Measurements from ENCODE around the gene SCG5. TPM values are rescaled to one million over a fixed set of nuclear protein-coding genes. Genes with fewer than 3 reads are reported as not detected.

Gene SCG5
- total RNA-seq, 1 experiment from 2014 or later, result 7.4 TPM

- H3K36me3 Mint-ChIP-seq (ENCODE audit: insufficient read depth, unreplicated experiment), result no peaks in the 10 kb centered on the region
- no peak for TF ChIP-seq CTCF (IDR thresholded peaks at IDR 0.05; ENCODE audit: unreplicated experiment)
- H3K27me3 Mint-ChIP-seq (ENCODE audit: insufficient read depth, unreplicated experiment), result no peaks in the 10 kb centered on the region
- H3K27ac Mint-ChIP-seq (ENCODE audit: low read depth, unreplicated experiment), result no peak overlapping the region
- intact Hi-C loops (cut with micrococcal nuclease), result no loop called here
- H3K4me3 Mint-ChIP-seq (ENCODE audit: unreplicated experiment), result no peak overlapping the region
- no peaks in the 10 kb centered on the region for H3K9me3 Mint-ChIP-seq (ENCODE audit: unreplicated experiment)
- ChIA-PET POLR2A (no interaction called here), CTCF (interaction anchor here (1.4 kb wide), 1 partner anchor 52 kb away, joined by 4 read pairs; no protein-coding TSS in a partner anchor)
- H3K4me1 Mint-ChIP-seq (ENCODE audit: insufficient read depth, unreplicated experiment), result no peaks in the 10 kb centered on the region
- DNase-seq (ENCODE audit: unreplicated experiment), result no peak
- BruUV-seq (replicated peaks), result no TSS peak
These were observed 73.8 kb downstream of the SCG5 start for GRCh38 chr15:32715276-32715675.

- DNase-seq (ENCODE audit: unreplicated experiment), result no peak
- Mint-ChIP-seq H3K36me3 (ENCODE audit: insufficient read depth, unreplicated experiment) (no peaks in the 10 kb centered on the region), H3K4me1 (ENCODE audit: insufficient read depth, unreplicated experiment) (no peaks in the 10 kb centered on the region), H3K27me3 (ENCODE audit: insufficient read depth, unreplicated experiment) (no peaks in the 10 kb centered on the region), H3K9me3 (ENCODE audit: unreplicated experiment) (no peaks in the 10 kb centered on the region), H3K4me3 (ENCODE audit: unreplicated experiment) (no peak overlapping the region), H3K27ac (ENCODE audit: low read depth, unreplicated experiment) (no peak overlapping the region)
- intact Hi-C loops (cut with micrococcal nuclease), result no loop called here
- BruUV-seq (replicated peaks), result no TSS peak
- ChIA-PET CTCF (interaction anchor here (1.4 kb wide), 1 partner anchor 53 kb away, joined by 4 read pairs; no protein-coding TSS in a partner anchor), POLR2A (interaction anchor here (0.5 to 1.3 kb wide), 3 partner anchors 11 to 28 kb away, joined by 3 read pairs; no protein-coding TSS in a partner anchor)
- no peak for TF ChIP-seq CTCF (IDR thresholded peaks at IDR 0.05; ENCODE audit: unreplicated experiment)
These were observed 74.9 kb downstream of the SCG5 start for GRCh38 chr15:32716216-32716914.

DNA sequence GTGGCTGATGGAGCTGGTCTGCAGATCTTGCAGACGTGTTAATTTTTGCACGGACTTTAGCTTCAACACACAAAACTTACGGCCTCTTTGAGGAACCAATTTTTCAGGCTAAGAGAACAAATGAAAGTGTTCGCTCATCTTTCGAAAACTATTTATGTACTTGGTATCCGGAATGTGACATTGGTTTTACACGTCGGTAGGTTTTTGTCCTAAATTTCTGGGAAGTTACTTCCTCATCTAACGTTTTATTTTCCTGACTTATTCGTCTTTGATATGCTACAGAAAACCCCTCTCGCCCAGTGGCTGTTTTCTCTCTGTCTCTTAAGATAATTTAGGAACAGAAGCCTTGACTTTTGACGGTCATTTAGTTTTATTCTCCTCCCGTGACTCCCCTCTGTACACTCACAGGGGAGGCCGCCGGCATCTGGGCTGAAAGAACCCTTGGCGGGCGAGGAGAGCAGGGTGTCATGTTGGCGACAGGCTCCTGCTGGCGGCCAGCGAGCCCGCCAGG lies 75.5 kb downstream of the SCG5 start:
- CTCF ChIA-PET, result interaction anchor here (1.4 kb wide), 1 partner anchor 53 kb away, joined by 4 read pairs; no protein-coding TSS in a partner anchor
- POLR2A ChIA-PET, result interaction anchor here (0.6 to 1.3 kb wide), 2 partner anchors 12 to 29 kb away, joined by 3 read pairs; no protein-coding TSS in a partner anchor
- BruUV-seq (replicated peaks), result no TSS peak

More for the DNA sequence above, 75.5 kb downstream of the SCG5 start:
- TF ChIP-seq CTCF (IDR thresholded peaks at IDR 0.05; ENCODE audit: unreplicated experiment), result no peak
- intact Hi-C loops (cut with micrococcal nuclease), result no loop called here
- H3K4me3 Mint-ChIP-seq (ENCODE audit: unreplicated experiment), result no peak overlapping the region
- no peaks in the 10 kb centered on the region for H3K4me1 Mint-ChIP-seq (ENCODE audit: insufficient read depth, unreplicated experiment)
- no peaks in the 10 kb centered on the region for H3K36me3 Mint-ChIP-seq (ENCODE audit: insufficient read depth, unreplicated experiment)
- no peaks in the 10 kb centered on the region for H3K9me3 Mint-ChIP-seq (ENCODE audit: unreplicated experiment)
- DNase-seq (ENCODE audit: unreplicated experiment), result no peak
- H3K27me3 Mint-ChIP-seq (ENCODE audit: insufficient read depth, unreplicated experiment), result no peaks in the 10 kb centered on the region
- H3K27ac Mint-ChIP-seq (ENCODE audit: low read depth, unreplicated experiment), result no peak overlapping the region
